Panc1 (cell line): Measurements from ENCODE around the gene CCDC40. TPM values are rescaled to one million over a fixed set of nuclear protein-coding genes. Genes with fewer than 3 reads are reported as not detected.

Source experiments
- ATAC-seq: fragments of 200-7000 bp; cut with Tn5 transposase; 2 replicates; pipeline ENCODE4 v1.9.1; 2020; ENCODE audit warnings: mild to moderate bottlenecking, moderate library complexity
- BruUV-seq: library from RNA; stranded (reverse); fragments of 400-500 nt; replicated peaks from 2 replicates; lab custom pipeline; 2021; lab: Mats Ljungman, UMichigan
- CTCF ChIA-PET: fragments of 300-600 bp; sonication (Branson Sonifier 250); formaldehyde crosslinking; loops from one replicate; lab custom pipeline; 2022; ENCODE audit warnings: antibody characterized with exemption; lab: Charles Lee
- POLR2A ChIA-PET: fragments of 300-600 bp; sonication (Branson Sonifier 250); formaldehyde crosslinking; loops from one replicate; lab custom pipeline; 2022; ENCODE audit warnings: antibody characterized with exemption; lab: Charles Lee
- DNase-seq: peaks from one replicate; pipeline ENCODE4 v3.0.0-alpha.2; 2010; ENCODE audit warnings: low read depth, low spot score
- H3K27ac ChIP-seq: 2 replicates; pipeline ENCODE4 v1.5.1; 2011; ENCODE audit warnings: mild to moderate bottlenecking, low read length, inconsistent platforms
- H3K27me3 ChIP-seq: fragments of 200-500 bp; sonication (Bioruptor generic); 2 replicates; pipeline ENCODE4 v1.6.0; 2014; ENCODE audit warnings: low read length, inconsistent platforms; ENCODE audit not compliant: control insufficient read depth, insufficient read depth
- H3K36me3 ChIP-seq: fragments of 200-500 bp; sonication (Bioruptor generic); 2 replicates; pipeline ENCODE4 v1.5.1; 2014; ENCODE audit warnings: inconsistent platforms, mild to moderate bottlenecking, low read length, moderate library complexity; ENCODE audit not compliant: control insufficient read depth, insufficient read depth
- H3K4me1 ChIP-seq: 2 replicates; pipeline ENCODE4 v1.5.1; 2011; ENCODE audit warnings: inconsistent platforms, mild to moderate bottlenecking, low read length, moderate library complexity; ENCODE audit not compliant: control insufficient read depth, insufficient read depth
- H3K4me3 ChIP-seq, 2 experiments: 2 replicates each; pipeline ENCODE4 v1.5.1; 2011 to 2012; ENCODE audit warnings: low read depth in 2 of 2, low read length in 2 of 2, mild to moderate bottlenecking in 2 of 2, inconsistent platforms in 1 of 2, moderate library complexity in 1 of 2
- H3K9me3 ChIP-seq: fragments of 200-500 bp; sonication (Bioruptor generic); 2 replicates; pipeline ENCODE4 v1.5.1; 2014; ENCODE audit warnings: low read depth, mild to moderate bottlenecking, inconsistent platforms, low read length, moderate library complexity; ENCODE audit not compliant: control insufficient read depth, insufficient read depth
- CTCF ChIP-seq: fragments of 450-650 bp; IDR thresholded peaks from 2 replicates; pipeline ENCODE4 v1.5.1; 2017; ENCODE audit warnings: mild to moderate bottlenecking
- POLR2AphosphoS5 ChIP-seq: IDR thresholded peaks from 2 replicates; pipeline ENCODE4 v1.6.1; 2012; ENCODE audit warnings: mild to moderate bottlenecking, low read depth, low read length, moderate library complexity
- REST ChIP-seq, 2 experiments: IDR thresholded peaks; 2 replicates each; pipeline ENCODE4 v1.6.1; 2011 to 2012; ENCODE audit warnings: low read depth in 2 of 2, control low read depth in 1 of 2, low read length in 1 of 2, mild to moderate bottlenecking in 1 of 2, moderate library complexity in 1 of 2; ENCODE audit not compliant: insufficient read depth in 1 of 2
- SIN3A ChIP-seq: IDR thresholded peaks from 2 replicates; pipeline ENCODE4 v1.6.1; 2012; ENCODE audit warnings: low read depth, mild to moderate bottlenecking, low read length, moderate library complexity, borderline replicate concordance; ENCODE audit not compliant: insufficient read depth
- TCF7L2 ChIP-seq: IDR thresholded peaks from 2 replicates; pipeline ENCODE4 v1.6.1; 2011; ENCODE audit warnings: mild to moderate bottlenecking, low read depth, low read length, inconsistent platforms
- in situ Hi-C: cut with HindIII; loops from 2 replicates; pipeline ENCODE4 v1.10.0; 2016; ENCODE audit warnings: low sequenced_read_pairs, low pct_unique_long_range_greater_than_20kb
- intact Hi-C: fragments of 100-400 bp; cut with micrococcal nuclease; formaldehyde crosslinking; loops from one replicate; pipeline ENCODE4 v1.10.0; 2022; ENCODE audit not compliant: unreplicated experiment
- total RNA-seq: library from RNA; stranded (reverse); gene quantifications from one replicate; pipeline ENCODE4 v1.2.1, GENCODE V29; 2021; ENCODE audit not compliant: unreplicated experiment

CCDC40 gene
- total RNA-seq, 1 experiment from 2014 or later = 18.0 TPM

GRCh38 chr17:80008848-80009247 is 27.6 kb upstream of the CCDC40 start:
- intact Hi-C loops (loop anchor here (5.0 kb wide), 1 partner anchor 73 kb away; no protein-coding TSS in a partner anchor), in situ Hi-C loops (no loop called here)
- Histone ChIP-seq H3K27ac (no peak overlapping the region), H3K27me3 (no peaks in the 10 kb centered on the region), H3K4me1 (peaks cover 7% of the 10 kb centered on the region), H3K4me3 (no peak overlapping the region), H3K36me3 (no peaks in the 10 kb centered on the region), H3K9me3 (no peaks in the 10 kb centered on the region)
- TF ChIP-seq TCF7L2 (peak; percentile 66; the same call in 1 of the 2 replicates), CTCF (no peak), REST (IDR thresholded peaks at IDR 0.05; ENCODE audit: insufficient read depth in 1 of 2, low read depth in 2 of 2, low read length in 1 of 2) (no peak), POLR2AphosphoS5 (no peak), SIN3A (no peak)
- no TSS peak for BruUV-seq
- ChIA-PET CTCF (interaction anchor here (0.7 to 2.3 kb wide), 11 partner anchors 9 to 263 kb away, joined by 3 to 7 read pairs (median 4); no protein-coding TSS in a partner anchor), POLR2A (no interaction called here)
- DNase-seq = no peak
- peak; percentile 38 for ATAC-seq

GRCh38 chr17:80009391-80010282 is 26.8 kb upstream of the CCDC40 start:
- Histone ChIP-seq H3K36me3 (no peaks in the 10 kb centered on the region), H3K4me3 (no peak overlapping the region), H3K27me3 (no peaks in the 10 kb centered on the region), H3K4me1 (peaks cover 7% of the 10 kb centered on the region), H3K27ac (no peak overlapping the region), H3K9me3 (peaks cover 3% of the 10 kb centered on the region; the same call in 1 of the 2 replicates)
- ChIA-PET POLR2A (no interaction called here), CTCF (interaction anchor here (1.1 to 2.3 kb wide), 3 partner anchors 20 to 201 kb away, joined by 3 to 6 read pairs (median 4); no protein-coding TSS in a partner anchor)
- TF ChIP-seq TCF7L2 (no peak), CTCF (no peak), POLR2AphosphoS5 (no peak), SIN3A (no peak), REST (IDR thresholded peaks at IDR 0.05; ENCODE audit: insufficient read depth in 1 of 2, low read depth in 2 of 2, low read length in 1 of 2) (no peak)
- ATAC-seq (no peak), DNase-seq (no peak)
- intact Hi-C loops (loop anchor here (5.0 kb wide), 1 partner anchor 73 kb away; no protein-coding TSS in a partner anchor), in situ Hi-C loops (no loop called here)
- BruUV-seq = no TSS peak
